ENCODE data around the gene PILRB. TPM values are rescaled to one million over a fixed set of nuclear protein-coding genes. Genes with fewer than 3 reads are reported as not detected.
"Not testable (repeated sequence)": the region's sequence is repeated elsewhere in the genome, so short reads cannot be mapped to it uniquely, and the experiment has no call there.

Gene PILRB
- polyA plus RNA-seq, 1 donor, result 18.0 TPM

- no peak for DNase-seq
Observed at GRCh38 chr7:100356416-100357068, 1.4 kb upstream of the PILRB start.

- no peak for DNase-seq
Observed at GRCh38 chr7:100357131-100357561, 771 bp upstream of the PILRB start.

GRCh38 chr7:100358857-100359212 is 918 bp downstream of the PILRB start:
- DNase-seq, result no peak

- no peak for DNase-seq
Observed at GRCh38 chr7:100360135-100360854, 2.4 kb downstream of the PILRB start.

GRCh38 chr7:100363098-100363497 is 5.2 kb downstream of the PILRB start:
- no peak for DNase-seq

- not testable (repeated sequence) for DNase-seq
Observed at GRCh38 chr7:100363797-100364196, 5.9 kb downstream of the PILRB start.

GRCh38 chr7:100364480-100364879 is 6.6 kb downstream of the PILRB start:
- DNase-seq, result no peak

- not testable (repeated sequence) for DNase-seq
Observed at GRCh38 chr7:100365998-100366367, 8.1 kb downstream of the PILRB start.

- no peak for DNase-seq
Observed at GRCh38 chr7:100366411-100367250, 8.7 kb downstream of the PILRB start.

- no peak for DNase-seq
Observed at GRCh38 chr7:100367251-100367620, 9.3 kb downstream of the PILRB start.

- no peak for DNase-seq
Observed at GRCh38 chr7:100367676-100368613, 10.0 kb downstream of the PILRB start.

GRCh38 chr7:100369105-100369504 is 11.2 kb downstream of the PILRB start:
- DNase-seq, result peak; percentile 26

- no peak for DNase-seq
Observed at GRCh38 chr7:100370303-100370702, 12.4 kb downstream of the PILRB start.

- DNase-seq, result no peak
Observed at GRCh38 chr7:100370746-100371145, 12.8 kb downstream of the PILRB start.

GRCh38 chr7:100371561-100372171 is 13.7 kb downstream of the PILRB start:
- DNase-seq, result no peak

GRCh38 chr7:100372256-100372655 is 14.3 kb downstream of the PILRB start:
- DNase-seq, result peak; percentile 22

- no peak for DNase-seq
Observed at GRCh38 chr7:100372694-100373093, 14.8 kb downstream of the PILRB start.

- DNase-seq, result no peak
Observed at GRCh38 chr7:100373261-100373831, 15.4 kb downstream of the PILRB start, which contains the start of gene PILRA. Gene PILRA (plus strand): TSS chr7:100373487. CDS start chr7:100373657, 170 bp downstream.

- DNase-seq, result not testable (repeated sequence)
Observed at GRCh38 chr7:100373870-100374598, 16.1 kb downstream of the PILRB start.

GRCh38 chr7:100374601-100375000 is 16.7 kb downstream of the PILRB start:
- DNase-seq, result no peak

GRCh38 chr7:100376066-100376465 is 18.1 kb downstream of the PILRB start:
- DNase-seq, result no peak

Data from hindlimb muscle (tissue), 1 donor.